Measurements from ENCODE around the gene HDAC10. TPM values are rescaled to one million over a fixed set of nuclear protein-coding genes. Genes with fewer than 3 reads are reported as not detected.

Gene HDAC10
- total RNA-seq, 2 donors from 2014 or later, result 55.2 to 60.0 TPM

DNA sequence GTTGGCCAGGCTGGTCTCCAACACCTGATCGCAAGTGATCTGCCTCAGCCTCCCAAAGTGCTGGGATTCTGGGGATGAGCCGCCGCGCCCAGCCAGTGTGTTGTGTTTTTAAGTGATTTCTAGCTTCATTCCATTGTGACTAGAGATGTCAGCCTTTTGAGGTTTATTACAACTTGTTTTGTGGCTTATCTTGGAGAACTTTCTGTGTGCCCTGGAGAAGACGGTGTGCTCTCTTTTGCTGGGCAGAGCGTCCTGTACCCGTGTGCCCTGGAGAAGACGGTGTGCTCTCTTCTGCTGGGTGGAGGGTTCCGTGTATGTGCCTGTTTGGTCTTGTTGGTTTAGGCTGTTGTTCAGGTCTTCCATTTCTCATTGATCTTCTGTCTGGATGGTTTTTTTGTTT is 37.8 kb downstream of the HDAC10 start:
- ATAC-seq (ENCODE audit: insufficient number of reproducible peaks, low FRiP score, low read depth) (no peak), DNase-seq (ENCODE audit: low spot score) (no peak)
- Histone ChIP-seq H3K4me1 (ENCODE audit: control insufficient read depth in 1 of 2, low read depth in 2 of 2) (peaks cover 0 to 9% of the 10 kb centered on the region in 2 donors), H3K27ac (no peak overlapping the region), H3K9me3 (no peaks in the 10 kb centered on the region), H3K4me3 (no peak overlapping the region), H3K27me3 (replicated peaks; ENCODE audit: insufficient read depth) (no peaks in the 10 kb centered on the region), H3K36me3 (peaks cover 35% of the 10 kb centered on the region)
- TF ChIP-seq, protein P1, sequence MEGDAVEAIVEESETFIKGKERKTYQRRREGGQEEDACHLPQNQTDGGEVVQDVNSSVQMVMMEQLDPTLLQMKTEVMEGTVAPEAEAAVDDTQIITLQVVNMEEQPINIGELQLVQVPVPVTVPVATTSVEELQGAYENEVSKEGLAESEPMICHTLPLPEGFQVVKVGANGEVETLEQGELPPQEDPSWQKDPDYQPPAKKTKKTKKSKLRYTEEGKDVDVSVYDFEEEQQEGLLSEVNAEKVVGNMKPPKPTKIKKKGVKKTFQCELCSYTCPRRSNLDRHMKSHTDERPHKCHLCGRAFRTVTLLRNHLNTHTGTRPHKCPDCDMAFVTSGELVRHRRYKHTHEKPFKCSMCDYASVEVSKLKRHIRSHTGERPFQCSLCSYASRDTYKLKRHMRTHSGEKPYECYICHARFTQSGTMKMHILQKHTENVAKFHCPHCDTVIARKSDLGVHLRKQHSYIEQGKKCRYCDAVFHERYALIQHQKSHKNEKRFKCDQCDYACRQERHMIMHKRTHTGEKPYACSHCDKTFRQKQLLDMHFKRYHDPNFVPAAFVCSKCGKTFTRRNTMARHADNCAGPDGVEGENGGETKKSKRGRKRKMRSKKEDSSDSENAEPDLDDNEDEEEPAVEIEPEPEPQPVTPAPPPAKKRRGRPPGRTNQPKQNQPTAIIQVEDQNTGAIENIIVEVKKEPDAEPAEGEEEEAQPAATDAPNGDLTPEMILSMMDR (IDR thresholded peaks at IDR 0.05), result no peak

DNA sequence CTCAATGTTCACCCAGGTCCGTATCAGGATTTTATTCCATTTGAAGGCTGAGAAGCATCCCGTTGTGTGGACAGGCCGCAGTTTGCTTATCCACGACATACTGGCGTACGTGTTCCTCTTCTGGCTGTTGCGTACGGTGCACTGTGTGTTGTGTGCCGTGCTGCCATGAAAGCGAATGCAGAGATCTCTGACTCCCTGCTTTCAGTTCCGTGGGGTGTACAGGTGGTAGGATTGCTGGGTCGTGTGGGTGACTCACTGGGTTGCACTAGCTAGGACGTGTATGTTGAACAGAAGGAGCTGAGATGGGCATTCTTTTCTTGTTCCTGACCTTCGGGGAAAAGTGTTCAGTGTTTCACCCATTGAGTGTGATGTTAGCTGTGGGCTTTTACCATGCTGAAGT is 39.9 kb downstream of the HDAC10 start:
- Histone ChIP-seq H3K4me1 (ENCODE audit: control insufficient read depth in 1 of 2, low read depth in 2 of 2) (peaks cover 0 to 9% of the 10 kb centered on the region in 2 donors), H3K27me3 (replicated peaks; ENCODE audit: insufficient read depth) (no peaks in the 10 kb centered on the region), H3K36me3 (peaks cover 30% of the 10 kb centered on the region), H3K9me3 (no peaks in the 10 kb centered on the region), H3K4me3 (no peak overlapping the region), H3K27ac (no peak overlapping the region)
- DNase-seq (ENCODE audit: low spot score) (no peak), ATAC-seq (ENCODE audit: insufficient number of reproducible peaks, low FRiP score, low read depth) (no peak)
- TF ChIP-seq, protein P1 (IDR thresholded peaks at IDR 0.05), result no peak

DNA sequence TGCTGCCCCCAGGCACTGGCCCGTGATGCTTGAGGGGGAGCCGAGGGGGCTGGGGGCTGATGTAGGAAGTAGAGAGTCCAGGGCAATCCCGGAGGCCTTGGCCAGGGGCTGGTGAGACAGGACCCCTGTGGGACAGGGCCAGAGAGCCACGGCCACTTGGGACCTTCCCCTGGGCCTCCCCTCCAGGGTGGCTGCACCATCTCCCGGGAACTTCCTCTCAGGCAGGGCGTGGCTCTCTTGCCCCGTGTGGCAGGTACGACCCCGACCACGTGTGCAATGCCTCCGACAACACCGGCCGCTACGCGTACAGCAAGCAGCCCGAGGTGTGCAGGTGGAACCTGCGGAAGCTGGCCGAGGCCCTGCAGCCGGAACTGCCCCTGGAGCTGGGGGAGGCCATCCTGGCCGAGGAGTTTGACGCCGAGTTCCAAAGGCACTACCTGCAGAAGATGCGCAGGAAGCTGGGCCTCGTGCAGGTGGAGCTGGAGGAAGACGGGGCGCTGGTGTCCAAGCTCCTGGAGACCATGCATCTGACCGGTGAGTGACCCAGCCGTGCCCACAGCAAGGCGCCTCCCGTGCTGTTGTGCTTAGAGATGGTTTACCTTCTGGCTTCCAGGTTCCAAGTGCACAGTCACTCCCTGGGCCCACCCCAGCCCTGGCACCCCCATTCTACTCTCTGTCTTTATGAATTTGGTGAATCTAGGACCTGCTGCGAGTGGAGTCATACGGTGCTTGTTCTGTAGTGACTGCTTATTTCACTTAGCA is 40.5 kb downstream of the HDAC10 start:
- Histone ChIP-seq H3K27ac (no peak overlapping the region), H3K36me3 (peaks cover 26% of the 10 kb centered on the region), H3K27me3 (replicated peaks; ENCODE audit: insufficient read depth) (no peaks in the 10 kb centered on the region), H3K9me3 (no peaks in the 10 kb centered on the region), H3K4me3 (no peak overlapping the region), H3K4me1 (ENCODE audit: control insufficient read depth in 1 of 2, low read depth in 2 of 2) (peaks cover 0 to 9% of the 10 kb centered on the region in 2 donors)
- DNase-seq (ENCODE audit: low spot score), result no peak
- TF ChIP-seq, protein P1 (IDR thresholded peaks at IDR 0.05), result no peak
- no peak for ATAC-seq (ENCODE audit: insufficient number of reproducible peaks, low FRiP score, low read depth)

DNA sequence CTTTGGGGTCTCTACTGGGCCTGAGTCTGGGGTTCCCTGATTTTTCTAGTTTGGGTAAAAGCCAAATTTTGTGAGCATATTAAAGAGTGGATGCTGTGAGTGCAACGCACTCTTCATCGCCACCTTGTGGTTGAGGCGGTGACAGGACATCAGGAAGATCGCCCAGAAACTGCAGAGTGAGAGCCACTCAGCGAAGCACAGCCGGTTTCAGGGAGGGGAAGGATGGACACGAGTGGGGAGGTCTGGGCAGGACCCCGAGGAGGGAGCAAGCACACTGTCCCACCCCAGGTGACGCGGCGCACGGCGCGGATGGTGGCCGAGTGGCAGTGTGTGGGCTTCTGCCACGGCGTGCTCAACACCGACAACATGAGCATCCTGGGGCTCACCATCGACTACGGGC is 41.2 kb downstream of the HDAC10 start:
- no peak overlapping the region for H3K27ac ChIP-seq
- no peak for DNase-seq (ENCODE audit: low spot score)
- ATAC-seq (ENCODE audit: insufficient number of reproducible peaks, low FRiP score, low read depth), result no peak
- peaks cover 26% of the 10 kb centered on the region for H3K36me3 ChIP-seq
- H3K27me3 ChIP-seq (replicated peaks; ENCODE audit: insufficient read depth), result no peaks in the 10 kb centered on the region
- no peaks in the 10 kb centered on the region for H3K9me3 ChIP-seq
- peaks cover 0 to 9% of the 10 kb centered on the region in 2 donors for H3K4me1 ChIP-seq (ENCODE audit: control insufficient read depth in 1 of 2, low read depth in 2 of 2)
- H3K4me3 ChIP-seq, result no peak overlapping the region
- TF ChIP-seq, protein P1 (IDR thresholded peaks at IDR 0.05), result peak; percentile 84

DNA sequence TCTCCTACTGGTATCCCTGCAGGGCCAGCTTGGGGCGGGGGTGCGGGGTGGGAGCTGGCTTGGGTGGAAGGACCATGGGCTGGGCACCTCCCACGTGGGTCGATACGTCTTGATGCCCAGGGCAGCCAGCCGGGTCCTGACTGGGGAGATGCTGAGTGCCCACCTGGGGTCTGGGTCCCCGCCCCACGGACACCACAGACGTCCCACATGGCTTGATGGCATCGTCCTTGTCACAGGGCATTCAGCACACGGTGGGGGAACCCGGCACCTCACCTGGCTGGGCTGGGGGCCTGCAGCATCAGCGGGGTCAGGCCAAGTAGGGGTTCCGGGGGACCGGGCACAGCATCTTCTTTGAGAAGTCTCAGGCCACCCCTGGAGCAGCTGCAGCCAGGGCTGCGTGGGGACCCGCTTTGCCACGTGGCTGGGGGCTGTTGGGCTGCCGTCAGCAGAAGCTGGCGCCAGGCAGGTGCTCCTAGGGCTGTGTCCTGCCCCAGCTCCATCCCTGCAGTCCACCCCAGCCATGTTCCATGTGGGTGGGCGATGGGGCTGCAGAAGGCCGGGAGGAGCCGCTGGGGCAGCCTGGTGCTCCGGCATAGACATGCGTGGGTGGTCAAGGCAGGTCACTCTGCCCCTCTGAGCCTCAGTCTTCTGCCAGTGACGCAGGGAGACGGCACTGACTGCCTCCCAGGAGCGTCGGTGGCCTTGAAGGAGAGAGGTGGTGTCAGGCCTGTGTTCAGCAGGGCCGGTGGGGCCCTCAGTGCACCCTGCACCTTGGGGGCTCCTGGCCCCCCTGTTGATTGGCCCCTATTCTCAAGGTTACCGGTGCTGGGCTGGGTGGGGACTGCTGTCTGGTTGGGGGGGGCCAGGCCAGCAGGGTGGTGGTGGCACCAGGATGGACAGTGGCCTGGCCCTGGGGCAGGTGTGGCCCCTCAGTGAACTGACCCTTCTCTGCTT is 41.8 kb downstream of the HDAC10 start:
- ATAC-seq (ENCODE audit: insufficient number of reproducible peaks, low FRiP score, low read depth), result no peak
- peaks cover 23% of the 10 kb centered on the region for H3K36me3 ChIP-seq
- DNase-seq (ENCODE audit: low spot score), result no peak
- H3K27ac ChIP-seq, result no peak overlapping the region
- TF ChIP-seq, protein P1 (IDR thresholded peaks at IDR 0.05), result no peak
- no peak overlapping the region for H3K4me3 ChIP-seq
- H3K27me3 ChIP-seq (replicated peaks; ENCODE audit: insufficient read depth), result no peaks in the 10 kb centered on the region
- H3K4me1 ChIP-seq (ENCODE audit: control insufficient read depth in 1 of 2, low read depth in 2 of 2), result peaks cover 0 to 9% of the 10 kb centered on the region in 2 donors
- no peaks in the 10 kb centered on the region for H3K9me3 ChIP-seq
